ENCODE data around the gene CYP2F1.
A peak's percentile ranks its signal among the peaks of the same experiment; 100 is the strongest.
"Not testable (repeated sequence)": the region's sequence is repeated elsewhere in the genome, so short reads cannot be mapped to it uniquely, and the experiment has no call there.

Gene CYP2F1

DNA sequence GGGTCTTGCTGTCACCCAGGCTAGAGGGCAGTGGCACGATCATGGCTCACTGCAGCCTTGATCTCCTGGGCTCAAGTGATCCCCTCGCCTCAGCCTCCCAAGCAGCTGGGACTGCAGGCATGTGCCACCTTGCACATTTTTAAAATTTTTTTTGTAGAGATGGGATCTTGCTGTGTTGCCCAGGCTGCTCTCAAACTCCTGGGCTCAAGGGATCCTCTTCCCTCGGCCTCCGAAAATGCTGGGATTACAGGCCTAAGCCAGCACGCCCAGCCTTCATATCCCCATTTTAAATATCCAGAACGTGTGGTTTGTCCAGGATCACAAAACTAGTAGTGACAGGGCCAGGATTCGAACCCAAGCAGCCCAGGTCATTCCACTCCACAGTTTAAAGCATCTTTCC, 13.1 kb downstream of the CYP2F1 start:
- not testable (repeated sequence) for DNase-seq (ENCODE audit: low read depth)

DNA sequence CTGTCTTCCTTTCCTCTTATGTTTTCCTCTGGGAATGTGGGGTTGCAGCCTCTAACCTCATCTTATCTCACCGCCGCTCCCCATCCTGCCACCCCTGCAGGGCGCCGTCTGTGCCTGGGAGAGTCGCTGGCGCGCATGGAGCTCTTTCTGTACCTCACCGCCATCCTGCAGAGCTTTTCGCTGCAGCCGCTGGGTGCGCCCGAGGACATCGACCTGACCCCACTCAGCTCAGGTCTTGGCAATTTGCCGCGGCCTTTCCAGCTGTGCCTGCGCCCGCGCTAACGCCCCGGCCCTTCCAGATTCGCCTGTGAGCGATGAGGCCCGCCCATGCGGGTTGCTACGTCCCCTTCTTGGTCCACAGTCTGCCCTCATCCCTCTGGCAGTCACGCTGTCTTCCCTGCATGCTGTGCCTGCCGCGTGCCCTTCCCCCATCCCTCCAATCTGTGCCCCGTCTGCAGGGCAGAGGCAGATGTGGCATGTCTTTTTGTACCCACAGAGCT, 13.6 kb downstream of the CYP2F1 start:
- peak; percentile 54 for DNase-seq (ENCODE audit: low read depth)

DNA sequence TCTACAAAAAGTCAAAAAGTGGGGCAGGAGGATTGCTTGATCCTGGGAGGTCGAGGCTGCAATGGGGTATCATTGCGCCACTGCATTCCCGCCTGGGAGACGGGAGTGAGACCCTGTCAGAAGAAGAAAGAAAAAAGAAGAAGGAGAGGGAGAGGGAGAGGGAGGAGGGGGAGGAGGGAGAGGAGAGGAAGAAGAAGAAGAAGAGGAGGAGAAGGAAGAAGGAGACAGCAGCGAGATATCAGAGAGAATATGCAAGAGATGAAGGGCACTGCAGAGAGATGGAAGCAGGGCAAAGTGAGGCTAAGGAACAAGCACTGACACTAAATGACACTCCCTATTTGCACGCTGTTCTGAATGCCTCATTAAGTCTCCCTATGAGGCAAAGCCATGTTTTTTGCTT, 14.5 kb downstream of the CYP2F1 start:
- DNase-seq (ENCODE audit: low read depth): no peak

GRCh38 chr19:41131186-41131585, 17.0 kb downstream of the CYP2F1 start:
- no peak for DNase-seq (ENCODE audit: low read depth)

DNA sequence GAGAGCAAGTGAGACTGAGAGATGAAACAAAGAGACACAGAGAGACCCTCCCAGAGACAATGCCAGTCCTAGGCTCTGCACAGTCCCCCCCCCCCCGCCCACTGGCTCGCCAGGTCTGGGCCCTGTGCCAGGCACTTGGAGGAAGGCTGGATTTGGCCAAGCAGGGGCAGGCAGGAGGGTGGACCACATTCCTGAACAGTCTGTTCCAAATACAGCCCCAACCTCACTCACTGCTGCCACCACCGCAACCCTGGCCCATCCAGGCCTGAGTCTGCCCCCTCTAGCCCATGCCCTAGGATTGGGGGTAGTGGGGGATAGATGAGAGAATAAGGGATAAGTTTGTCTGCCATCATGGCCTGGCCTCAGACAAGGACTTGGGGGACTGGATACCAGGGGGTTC, 19.0 kb downstream of the CYP2F1 start:
- DNase-seq (ENCODE audit: low read depth): no peak

GRCh38 chr19:41134616-41135015, 20.4 kb downstream of the CYP2F1 start:
- no peak for DNase-seq (ENCODE audit: low read depth)

GRCh38 chr19:41135390-41136384, 21.5 kb downstream of the CYP2F1 start:
- DNase-seq (ENCODE audit: low read depth): peak; percentile 18

- no peak for DNase-seq (ENCODE audit: low read depth)
Observed at GRCh38 chr19:41136636-41137455, 22.6 kb downstream of the CYP2F1 start.

DNA sequence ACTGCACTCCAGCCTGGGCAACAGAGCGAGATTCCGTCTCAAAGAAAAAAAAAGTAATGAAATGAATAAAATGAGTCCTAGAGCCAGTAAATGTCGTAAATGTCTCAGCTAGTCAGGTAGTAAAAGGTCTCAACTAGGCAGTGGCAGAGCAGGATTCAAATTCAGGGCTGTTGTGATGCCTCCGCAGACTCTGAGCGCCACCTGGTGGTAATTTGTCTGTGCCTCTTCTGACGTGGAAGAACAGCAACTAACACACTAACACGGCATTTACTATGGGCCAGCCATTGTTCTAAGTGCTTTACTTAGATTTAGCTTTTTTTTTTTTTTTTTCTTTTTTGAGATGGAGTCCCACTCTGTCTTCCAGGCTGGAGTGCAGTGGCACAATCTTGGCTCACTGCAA, 30.2 kb downstream of the CYP2F1 start:
- DNase-seq (ENCODE audit: low read depth): peak; percentile 88

- no peak for DNase-seq (ENCODE audit: low read depth)
Observed at GRCh38 chr19:41149831-41150230, 35.6 kb downstream of the CYP2F1 start.

GRCh38 chr19:41150986-41151385, 36.8 kb downstream of the CYP2F1 start:
- DNase-seq (ENCODE audit: low read depth): not testable (repeated sequence)

GRCh38 chr19:41154060-41154459, 39.8 kb downstream of the CYP2F1 start:
- no peak for DNase-seq (ENCODE audit: low read depth)

DNA sequence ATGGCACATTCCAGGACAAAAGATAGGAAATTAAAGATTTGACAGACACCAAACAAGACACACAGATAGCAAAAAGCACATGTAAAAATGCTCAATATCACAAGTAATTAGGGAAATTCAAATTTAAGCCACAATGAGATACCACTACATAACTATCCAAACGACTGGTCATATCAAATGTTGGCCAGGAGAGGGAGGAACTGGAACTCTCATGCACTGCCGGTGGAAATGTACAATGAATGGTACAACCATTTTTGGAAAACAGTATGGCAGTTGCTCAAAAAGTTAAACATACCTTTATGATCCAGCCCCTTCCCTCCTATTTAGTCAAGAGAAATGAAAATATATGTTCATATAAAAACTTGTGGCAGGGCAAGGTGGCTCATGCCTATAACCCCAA, 42.0 kb downstream of the CYP2F1 start:
- no peak for DNase-seq (ENCODE audit: low read depth)

DNA sequence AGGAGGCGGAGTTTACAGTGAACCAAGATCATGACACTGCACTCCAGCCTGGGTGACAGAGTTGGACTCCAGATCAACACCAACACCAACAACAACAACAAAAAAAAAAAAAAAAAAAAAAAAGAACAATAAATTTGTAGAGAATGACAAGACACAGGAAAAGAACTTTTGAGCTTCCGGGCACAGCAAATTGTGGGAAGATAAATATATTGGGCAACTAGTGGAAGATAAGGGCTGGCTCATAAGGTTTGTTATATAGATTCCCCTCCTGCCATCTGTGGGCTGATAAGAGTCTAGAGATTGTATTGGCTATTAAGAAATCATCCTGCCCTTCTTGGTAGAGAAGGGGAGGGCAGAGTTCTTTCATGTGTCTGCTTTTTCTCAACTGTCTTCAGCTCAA, 45.6 kb downstream of the CYP2F1 start:
- DNase-seq (ENCODE audit: low read depth): no peak

GRCh38 chr19:41161903-41162302, 47.7 kb downstream of the CYP2F1 start:
- DNase-seq (ENCODE audit: low read depth): no peak

GRCh38 chr19:41166944-41167804, 52.9 kb downstream of the CYP2F1 start:
- DNase-seq (ENCODE audit: low read depth): no peak

- no peak for DNase-seq (ENCODE audit: low read depth)
Observed at GRCh38 chr19:41172297-41173164, 58.3 kb downstream of the CYP2F1 start.

- no peak for DNase-seq (ENCODE audit: low read depth)
Observed at GRCh38 chr19:41174297-41174928, 60.2 kb downstream of the CYP2F1 start.

- peak; percentile 22 for DNase-seq (ENCODE audit: low read depth)
Observed at GRCh38 chr19:41175801-41176777, 61.9 kb downstream of the CYP2F1 start.
